Loucy (cell line): ENCODE measurements around the gene COL6A2.
"Not testable (repeated sequence)": the region's sequence is repeated elsewhere in the genome, so short reads cannot be mapped to it uniquely, and the experiment has no call there.

Experiments
- H2AFZ ChIP-seq: fragments of 200-600 bp; sonication (generic); 2 replicates; pipeline ENCODE4 v1.6.0; 2016; ENCODE audit warnings: antibody characterized with exemption, mild to moderate bottlenecking, low read length, moderate library complexity
- H3F3A ChIP-seq: fragments of 200-600 bp; 2 replicates; pipeline ENCODE4 v1.6.0; 2016; ENCODE audit warnings: antibody characterized with exemption, low read depth, mild to moderate bottlenecking
- H3K27me3 ChIP-seq: fragments of 200-600 bp; sonication (generic); 2 replicates; pipeline ENCODE4 v1.6.1; 2014; ENCODE audit warnings: low read length, mild to moderate bottlenecking; ENCODE audit not compliant: insufficient read depth, poor library complexity, severe bottlenecking
- H3K36me3 ChIP-seq: fragments of 200-600 bp; sonication (generic); 2 replicates; pipeline ENCODE4 v1.6.1; 2016; ENCODE audit warnings: low read length; ENCODE audit not compliant: insufficient read depth
- H3K4me1 ChIP-seq: fragments of 200-600 bp; sonication (generic); 2 replicates; pipeline ENCODE4 v1.5.1; 2014; ENCODE audit warnings: low read length, mild to moderate bottlenecking; ENCODE audit not compliant: insufficient read depth, poor library complexity, severe bottlenecking
- H3K4me2 ChIP-seq: fragments of 200-600 bp; sonication (generic); 2 replicates; pipeline ENCODE4 v1.6.0; 2014; ENCODE audit warnings: antibody characterized with exemption, low read length, low read depth, mild to moderate bottlenecking; ENCODE audit not compliant: poor library complexity, severe bottlenecking
- H3K4me3 ChIP-seq: fragments of 200-600 bp; sonication (generic); 2 replicates; pipeline ENCODE4 v1.5.1; 2014; ENCODE audit warnings: low read length, mild to moderate bottlenecking, mixed read lengths; ENCODE audit not compliant: poor library complexity, severe bottlenecking
- H3K79me2 ChIP-seq: fragments of 200-600 bp; sonication (generic); 2 replicates; pipeline ENCODE4 v1.6.1; 2014; ENCODE audit warnings: low read length; ENCODE audit not compliant: insufficient read depth
- H3K9ac ChIP-seq: fragments of 200-600 bp; sonication (generic); 2 replicates; pipeline ENCODE4 v1.6.0; 2014; ENCODE audit warnings: mild to moderate bottlenecking, low read depth, low read length, moderate library complexity; ENCODE audit not compliant: poor library complexity, severe bottlenecking
- H3K9me2 ChIP-seq: fragments of 200-600 bp; sonication (generic); replicated peaks from 2 replicates; pipeline ENCODE4 v1.6.1; 2016; ENCODE audit warnings: low read depth, low read length, mixed read lengths
- H3K9me3 ChIP-seq: fragments of 200-600 bp; sonication (generic); 2 replicates; pipeline ENCODE4 v1.6.1; 2014; ENCODE audit warnings: mild to moderate bottlenecking, antibody characterized with exemption, low read length, low read depth; ENCODE audit not compliant: insufficient read depth
- H4K20me1 ChIP-seq: fragments of 200-600 bp; sonication (generic); 2 replicates; pipeline ENCODE4 v1.6.0; 2014; ENCODE audit warnings: antibody characterized with exemption, low read length, mild to moderate bottlenecking; ENCODE audit not compliant: insufficient read depth, poor library complexity, severe bottlenecking
- CTCF ChIP-seq: fragments of 200-600 bp; sonication (generic); conservative IDR thresholded peaks from 2 replicates; pipeline ENCODE4 v1.5.1; 2014; ENCODE audit warnings: mild to moderate bottlenecking, antibody characterized with exemption, low read length
- EZH2phosphoT487 ChIP-seq: fragments of 200-600 bp; IDR thresholded peaks from 2 replicates; pipeline ENCODE4 v1.6.1; 2018; ENCODE audit warnings: antibody characterized with exemption, mild to moderate bottlenecking, moderate library complexity, borderline replicate concordance

COL6A2 gene

GRCh38 chr21:46145840-46146691 is 48.2 kb downstream of the COL6A2 start:
- Histone ChIP-seq H3K4me3 (no peak overlapping the region), H3K9me3 (no peaks in the 10 kb centered on the region), H2AFZ (no peak overlapping the region), H3K36me3 (no peaks in the 10 kb centered on the region), H3K9ac (no peak overlapping the region), H3K9me2 (no peaks in the 10 kb centered on the region), H3K4me1 (peaks cover 9% of the 10 kb centered on the region), H4K20me1 (no peaks in the 10 kb centered on the region), H3K27me3 (no peaks in the 10 kb centered on the region), H3K4me2 (no peak overlapping the region), H3K79me2 (no peaks in the 10 kb centered on the region), H3F3A (no peaks in the 10 kb centered on the region)
- TF ChIP-seq CTCF (no peak), EZH2phosphoT487 (no peak)

GRCh38 chr21:46146856-46147255 is 48.9 kb downstream of the COL6A2 start:
- TF ChIP-seq EZH2phosphoT487 = no peak
- TF ChIP-seq CTCF = no peak
- Histone ChIP-seq H3K9ac (no peak overlapping the region), H2AFZ (no peak overlapping the region), H4K20me1 (no peaks in the 10 kb centered on the region), H3K9me3 (no peaks in the 10 kb centered on the region), H3K4me2 (no peak overlapping the region), H3K27me3 (no peaks in the 10 kb centered on the region), H3K4me1 (peaks cover 9% of the 10 kb centered on the region), H3K36me3 (no peaks in the 10 kb centered on the region), H3F3A (no peaks in the 10 kb centered on the region), H3K79me2 (no peaks in the 10 kb centered on the region), H3K4me3 (no peak overlapping the region), H3K9me2 (no peaks in the 10 kb centered on the region)

- not testable (repeated sequence) for H3F3A ChIP-seq, H2AFZ ChIP-seq, H3K9me2 ChIP-seq, H3K4me2 ChIP-seq, H3K4me1 ChIP-seq, H3K4me3 ChIP-seq, H4K20me1 ChIP-seq, H3K9ac ChIP-seq, H3K9me3 ChIP-seq, H3K27me3 ChIP-seq, H3K36me3 ChIP-seq, H3K79me2 ChIP-seq
- TF ChIP-seq CTCF = peak; percentile 78
Observed at GRCh38 chr21:46147429-46147828, 49.5 kb downstream of the COL6A2 start.
